NCI-H187 treated with DMSO at 0.1 percent for 48 hours (cell line): ENCODE measurements around the gene KBTBD3.
"Not testable (repeated sequence)": the region's sequence is repeated elsewhere in the genome, so short reads cannot be mapped to it uniquely, and the experiment has no call there.

ENCODE experiments used
- DNase-seq: peaks from one replicate; lab custom pipeline; 2025; lab: John Stamatoyannopoulos, UW

The KBTBD3 gene

GRCh38 chr11:106011481-106011880, 65.7 kb downstream of the KBTBD3 start:
- DNase-seq: no peak

GRCh38 chr11:106003094-106003493, 74.1 kb downstream of the KBTBD3 start:
- DNase-seq: not testable (repeated sequence)

GRCh38 chr11:106001304-106002012, 75.7 kb downstream of the KBTBD3 start:
- DNase-seq: no peak
